ENCODE measurements around the gene ABCF2. TPM values are rescaled to one million over a fixed set of nuclear protein-coding genes. Genes with fewer than 3 reads are reported as not detected.

The ABCF2 gene
- total RNA-seq, 1 donor from 2014 or later = 26.3 TPM

DNA sequence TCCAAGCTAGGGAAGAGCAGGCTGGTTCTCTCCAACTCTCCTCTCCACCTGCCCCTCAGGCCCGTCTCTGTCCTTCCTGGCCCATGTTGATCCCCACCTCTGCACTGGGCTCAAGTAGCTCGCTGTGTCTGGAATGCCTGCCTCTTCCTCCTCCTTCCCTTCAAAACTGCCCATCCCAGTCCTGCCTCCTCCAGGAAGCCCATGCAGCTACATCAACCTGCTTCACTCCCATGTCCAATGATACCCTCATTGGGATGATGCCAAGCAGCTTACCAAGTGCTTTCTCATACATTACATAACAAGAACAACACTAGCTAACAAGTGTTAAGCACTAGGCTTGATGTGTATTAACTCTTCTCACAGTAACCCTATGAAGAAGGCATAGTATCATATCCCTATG lies 48.2 kb downstream of the ABCF2 start:
- DNase-seq (no peak), ATAC-seq (no peak)
- H3K27ac ChIP-seq = no peak overlapping the region
- H3K4me1 ChIP-seq = no peaks in the 10 kb centered on the region
- H3K9me3 ChIP-seq = no peaks in the 10 kb centered on the region
- H3K27me3 ChIP-seq = peaks cover 20% of the 10 kb centered on the region
- H3K4me3 ChIP-seq = no peak overlapping the region
- intact Hi-C loops (cut with DNase I) = no loop called here
- TF ChIP-seq CTCF (IDR thresholded peaks at IDR 0.05) = no peak
- H3K36me3 ChIP-seq = no peaks in the 10 kb centered on the region

- Histone ChIP-seq H3K36me3 (no peaks in the 10 kb centered on the region), H3K4me1 (no peaks in the 10 kb centered on the region), H3K27ac (no peak overlapping the region), H3K9me3 (no peaks in the 10 kb centered on the region), H3K27me3 (peaks cover 20% of the 10 kb centered on the region), H3K4me3 (no peak overlapping the region)
- intact Hi-C loops (cut with DNase I) = no loop called here
- TF ChIP-seq CTCF (IDR thresholded peaks at IDR 0.05) = no peak
- ATAC-seq (no peak), DNase-seq (peak; percentile 32)
These were observed 48.8 kb downstream of the ABCF2 start for GRCh38 chr7:151178236-151178635.

GRCh38 chr7:151177310-151177709 lies 49.7 kb downstream of the ABCF2 start:
- TF ChIP-seq CTCF (IDR thresholded peaks at IDR 0.05) = no peak
- peaks cover 26% of the 10 kb centered on the region for H3K27me3 ChIP-seq
- intact Hi-C loops (cut with DNase I) = no loop called here

DNA sequence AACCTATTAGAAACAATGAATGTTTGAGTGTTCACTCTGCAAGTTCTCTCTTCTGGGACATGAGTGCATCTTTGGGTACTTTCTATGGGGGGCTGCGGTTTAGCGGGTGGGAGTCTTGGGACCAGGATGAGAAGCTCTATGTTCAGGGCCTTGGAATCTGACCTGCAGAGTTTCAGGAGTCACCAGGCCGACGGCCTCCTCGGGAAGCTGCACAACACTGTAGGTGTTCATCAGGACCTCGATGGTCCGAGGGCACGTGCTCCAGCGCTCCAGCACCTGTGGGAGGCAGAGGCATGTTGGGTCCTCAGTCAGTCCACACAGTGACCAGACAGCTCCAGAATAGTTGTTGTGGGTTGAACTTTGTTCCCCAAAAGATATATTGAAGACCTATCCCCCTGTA lies 50.6 kb downstream of the ABCF2 start:
- ATAC-seq (no peak), DNase-seq (no peak)
- Histone ChIP-seq H3K9me3 (no peaks in the 10 kb centered on the region), H3K27me3 (peaks cover 31% of the 10 kb centered on the region), H3K27ac (no peak overlapping the region), H3K36me3 (no peaks in the 10 kb centered on the region), H3K4me1 (no peaks in the 10 kb centered on the region), H3K4me3 (no peak overlapping the region)
- TF ChIP-seq CTCF (IDR thresholded peaks at IDR 0.05) = no peak
- intact Hi-C loops (cut with DNase I) = no loop called here

More at GRCh38 chr7:151177310-151177709, 49.7 kb downstream of the ABCF2 start:
- no peak overlapping the region for H3K27ac ChIP-seq
- no peaks in the 10 kb centered on the region for H3K4me1 ChIP-seq
- H3K4me3 ChIP-seq = no peak overlapping the region
- DNase-seq (no peak), ATAC-seq (no peak)
- no peaks in the 10 kb centered on the region for H3K36me3 ChIP-seq
- H3K9me3 ChIP-seq = no peaks in the 10 kb centered on the region

GRCh38 chr7:151175793-151176311 lies 51.2 kb downstream of the ABCF2 start:
- no peak for TF ChIP-seq CTCF (IDR thresholded peaks at IDR 0.05)
- ATAC-seq = no peak
- no peak overlapping the region for H3K27ac ChIP-seq
- no peaks in the 10 kb centered on the region for H3K4me1 ChIP-seq
- intact Hi-C loops (cut with DNase I) = no loop called here
- H3K4me3 ChIP-seq = no peak overlapping the region
- no peaks in the 10 kb centered on the region for H3K36me3 ChIP-seq
- peaks cover 31% of the 10 kb centered on the region for H3K27me3 ChIP-seq
- no peaks in the 10 kb centered on the region for H3K9me3 ChIP-seq
- DNase-seq = no peak
